ENCODE results near the gene EHD4.

The EHD4 gene

GRCh38 chr15:41954036-41954435, 18.3 kb downstream of the EHD4 start:
- Histone ChIP-seq H3K79me1 (ENCODE audit: low read depth, low read length) (no peaks in the 10 kb centered on the region), H2BK120ac (ENCODE audit: low read depth, low read length) (no peak overlapping the region), H3K4me2 (ENCODE audit: insufficient read depth, low read length, poor library complexity, severe bottlenecking) (no peak overlapping the region), H3K4me3 (ENCODE audit: low read length in 2 of 2) (no peak overlapping the region), H3K9me3 (replicated peaks in 1 of 2; ENCODE audit: control insufficient read depth in 2 of 2, insufficient read depth in 1 of 2, low read depth in 1 of 2, low read length in 2 of 2) (no peaks in the 10 kb centered on the region), H4K91ac (ENCODE audit: low read depth, low read length, poor library complexity) (no peak overlapping the region), H2BK5ac (ENCODE audit: low read length) (no peak overlapping the region), H3K23ac (ENCODE audit: low read depth, low read length, poor library complexity) (peak overlapping the region; percentile 86), H2BK15ac (ENCODE audit: low read length) (no peak overlapping the region), H3K18ac (ENCODE audit: low read length) (no peak overlapping the region), H3K4me1 (ENCODE audit: control insufficient read depth in 2 of 2, insufficient read depth in 1 of 2, low read depth in 1 of 2, low read length in 2 of 2) (peaks cover 0 to 14% of the 10 kb centered on the region in 2 donors), H3K27me3 (ENCODE audit: control insufficient read depth in 3 of 3, insufficient read depth in 3 of 3, low read depth in 1 of 3, low read length in 3 of 3) (no peaks in the 10 kb centered on the region), H2BK12ac (ENCODE audit: low read length) (no peak overlapping the region), H3K4ac (ENCODE audit: low read length) (peak overlapping the region; percentile 15), H3K14ac (ENCODE audit: low read length) (no peak overlapping the region), H3K36me3 (replicated peaks in 1 of 2; ENCODE audit: control insufficient read depth in 2 of 2, insufficient read depth in 2 of 2, low read length in 2 of 2) (peaks cover 9 to 17% of the 10 kb centered on the region in 2 donors), H3K9ac (ENCODE audit: low read depth, low read length, poor library complexity) (no peak overlapping the region), H3K27ac (replicated peaks; ENCODE audit: low read length) (no peak overlapping the region), H4K8ac (ENCODE audit: low read depth, low read length) (no peak overlapping the region), H2AK5ac (ENCODE audit: low read depth, low read length) (no peak overlapping the region), H2AFZ (ENCODE audit: low read length) (no peak overlapping the region)
- DNase-seq (ENCODE audit: low spot score), result no peak
- WGBS, 2 donors (ENCODE audit: extremely low coverage in 2 of 2, insufficient read length in 2 of 2, insufficient replicate concordance in 1 of 2), result no CpG with 5 or more reads among the region's 6 CpGs

GRCh38 chr15:41952013-41952563, 20.3 kb downstream of the EHD4 start:
- DNase-seq (ENCODE audit: low spot score), result no peak
- no peak overlapping the region for H3K4me2 ChIP-seq (ENCODE audit: insufficient read depth, low read length, poor library complexity, severe bottlenecking)

DNA sequence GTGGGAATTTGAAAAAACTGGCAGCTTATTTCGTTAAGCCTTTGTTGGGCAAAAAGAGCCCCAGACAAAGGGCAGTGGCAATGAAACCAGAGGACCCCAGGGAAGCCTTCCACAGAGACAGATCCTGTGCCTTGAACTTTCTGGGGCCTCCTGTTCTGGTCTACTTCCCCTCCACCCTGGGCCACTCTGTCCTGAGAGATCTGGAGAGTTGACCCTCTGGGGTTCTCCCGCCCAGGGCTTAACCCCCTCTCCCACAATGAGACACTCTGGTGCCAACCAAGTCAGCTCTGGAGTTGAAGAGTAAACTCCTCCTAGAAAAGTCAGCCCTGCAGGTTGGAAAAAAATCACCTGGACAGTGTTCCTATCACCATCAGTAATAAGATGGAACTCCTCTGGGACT, 20.8 kb downstream of the EHD4 start:
- no peak overlapping the region for H3K27ac ChIP-seq (replicated peaks; ENCODE audit: low read length)
- no peak overlapping the region for H2BK120ac ChIP-seq (ENCODE audit: low read depth, low read length)
- no peak overlapping the region for H3K23ac ChIP-seq (ENCODE audit: low read depth, low read length, poor library complexity)
- DNase-seq (ENCODE audit: low spot score), result no peak
- H3K36me3 ChIP-seq (replicated peaks in 1 of 2; ENCODE audit: control insufficient read depth in 2 of 2, insufficient read depth in 2 of 2, low read length in 2 of 2), result peaks cover 7 to 17% of the 10 kb centered on the region in 2 donors
- H4K8ac ChIP-seq (ENCODE audit: low read depth, low read length), result no peak overlapping the region
- peaks cover 0 to 17% of the 10 kb centered on the region in 2 donors for H3K4me1 ChIP-seq (ENCODE audit: control insufficient read depth in 2 of 2, insufficient read depth in 1 of 2, low read depth in 1 of 2, low read length in 2 of 2)
- no peak overlapping the region for H2BK12ac ChIP-seq (ENCODE audit: low read length)
- H3K79me1 ChIP-seq (ENCODE audit: low read depth, low read length), result no peaks in the 10 kb centered on the region
- H3K9ac ChIP-seq (ENCODE audit: low read depth, low read length, poor library complexity), result no peak overlapping the region
- H2AFZ ChIP-seq (ENCODE audit: low read length), result no peak overlapping the region
- no peaks in the 10 kb centered on the region for H3K27me3 ChIP-seq (ENCODE audit: control insufficient read depth in 3 of 3, insufficient read depth in 3 of 3, low read depth in 1 of 3, low read length in 3 of 3)
- H3K14ac ChIP-seq (ENCODE audit: low read length), result no peak overlapping the region
- no peak overlapping the region for H2AK5ac ChIP-seq (ENCODE audit: low read depth, low read length)
- no peaks in the 10 kb centered on the region for H3K9me3 ChIP-seq (replicated peaks in 1 of 2; ENCODE audit: control insufficient read depth in 2 of 2, insufficient read depth in 1 of 2, low read depth in 1 of 2, low read length in 2 of 2)
- H3K18ac ChIP-seq (ENCODE audit: low read length), result no peak overlapping the region
- WGBS, 2 donors (ENCODE audit: extremely low coverage in 2 of 2, insufficient read length in 2 of 2, insufficient replicate concordance in 1 of 2), result no CpG with 5 or more reads among the region's 2 CpGs
- no peak overlapping the region for H3K4me3 ChIP-seq (ENCODE audit: low read length in 2 of 2)
- no peak overlapping the region for H3K4me2 ChIP-seq (ENCODE audit: insufficient read depth, low read length, poor library complexity, severe bottlenecking)
- no peak overlapping the region for H2BK5ac ChIP-seq (ENCODE audit: low read length)
- H4K91ac ChIP-seq (ENCODE audit: low read depth, low read length, poor library complexity), result no peak overlapping the region
- no peak overlapping the region for H3K4ac ChIP-seq (ENCODE audit: low read length)
- H2BK15ac ChIP-seq (ENCODE audit: low read length), result no peak overlapping the region

More at GRCh38 chr15:41952013-41952563, 20.3 kb downstream of the EHD4 start:
- no peak overlapping the region for H4K8ac ChIP-seq (ENCODE audit: low read depth, low read length)
- no peaks in the 10 kb centered on the region for H3K9me3 ChIP-seq (replicated peaks in 1 of 2; ENCODE audit: control insufficient read depth in 2 of 2, insufficient read depth in 1 of 2, low read depth in 1 of 2, low read length in 2 of 2)
- H3K27me3 ChIP-seq (ENCODE audit: control insufficient read depth in 3 of 3, insufficient read depth in 3 of 3, low read depth in 1 of 3, low read length in 3 of 3), result no peaks in the 10 kb centered on the region
- H3K27ac ChIP-seq (replicated peaks; ENCODE audit: low read length), result no peak overlapping the region
- no peak overlapping the region for H3K4ac ChIP-seq (ENCODE audit: low read length)
- H3K4me1 ChIP-seq (ENCODE audit: control insufficient read depth in 2 of 2, insufficient read depth in 1 of 2, low read depth in 1 of 2, low read length in 2 of 2), result peaks cover 0 to 14% of the 10 kb centered on the region in 2 donors
- no peak overlapping the region for H3K9ac ChIP-seq (ENCODE audit: low read depth, low read length, poor library complexity)
- no peak overlapping the region for H2AFZ ChIP-seq (ENCODE audit: low read length)
- no peak overlapping the region for H2BK15ac ChIP-seq (ENCODE audit: low read length)
- no peak overlapping the region for H3K23ac ChIP-seq (ENCODE audit: low read depth, low read length, poor library complexity)
- no peak overlapping the region for H2BK120ac ChIP-seq (ENCODE audit: low read depth, low read length)
- no CpG with 5 or more reads among the region's 12 CpGs for WGBS, 2 donors (ENCODE audit: extremely low coverage in 2 of 2, insufficient read length in 2 of 2, insufficient replicate concordance in 1 of 2)
- H2BK12ac ChIP-seq (ENCODE audit: low read length), result no peak overlapping the region
- no peaks in the 10 kb centered on the region for H3K79me1 ChIP-seq (ENCODE audit: low read depth, low read length)
- no peak overlapping the region for H4K91ac ChIP-seq (ENCODE audit: low read depth, low read length, poor library complexity)
- no peak overlapping the region for H3K14ac ChIP-seq (ENCODE audit: low read length)
- H3K4me3 ChIP-seq (ENCODE audit: low read length in 2 of 2), result no peak overlapping the region
- no peak overlapping the region for H2BK5ac ChIP-seq (ENCODE audit: low read length)
- H3K18ac ChIP-seq (ENCODE audit: low read length), result no peak overlapping the region
- H3K36me3 ChIP-seq (replicated peaks in 1 of 2; ENCODE audit: control insufficient read depth in 2 of 2, insufficient read depth in 2 of 2, low read length in 2 of 2), result peaks cover 7 to 17% of the 10 kb centered on the region in 2 donors
- H2AK5ac ChIP-seq (ENCODE audit: low read depth, low read length), result no peak overlapping the region

DNA sequence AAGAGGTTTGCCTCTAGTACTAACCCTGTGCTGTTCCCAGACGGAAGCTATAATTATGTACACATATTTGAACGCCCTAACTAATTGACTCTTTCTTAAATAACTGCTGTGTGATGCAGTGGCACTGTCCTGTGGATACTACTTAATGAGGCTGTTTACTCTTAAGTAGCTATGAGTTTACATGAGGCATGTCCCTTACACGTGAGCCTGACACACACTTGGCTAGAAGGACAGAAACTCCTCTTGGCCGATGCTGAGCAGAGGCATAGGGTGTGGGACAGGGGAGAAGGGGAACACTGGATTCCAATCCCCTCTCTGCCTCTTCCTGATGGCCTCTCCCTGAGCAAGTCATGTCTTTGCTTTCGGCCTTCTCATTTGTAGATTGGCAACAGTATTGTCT, 21.9 kb downstream of the EHD4 start:
- Histone ChIP-seq H4K91ac (ENCODE audit: low read depth, low read length, poor library complexity) (no peak overlapping the region), H2AFZ (ENCODE audit: low read length) (no peak overlapping the region), H3K14ac (ENCODE audit: low read length) (no peak overlapping the region), H3K36me3 (replicated peaks in 1 of 2; ENCODE audit: control insufficient read depth in 2 of 2, insufficient read depth in 2 of 2, low read length in 2 of 2) (peaks cover 7 to 17% of the 10 kb centered on the region in 2 donors), H2BK12ac (ENCODE audit: low read length) (no peak overlapping the region), H2AK5ac (ENCODE audit: low read depth, low read length) (no peak overlapping the region), H3K9ac (ENCODE audit: low read depth, low read length, poor library complexity) (no peak overlapping the region), H3K4me1 (ENCODE audit: control insufficient read depth in 2 of 2, insufficient read depth in 1 of 2, low read depth in 1 of 2, low read length in 2 of 2) (peaks cover 0 to 15% of the 10 kb centered on the region in 2 donors), H3K27ac (replicated peaks; ENCODE audit: low read length) (no peak overlapping the region), H3K18ac (ENCODE audit: low read length) (no peak overlapping the region), H3K4ac (ENCODE audit: low read length) (no peak overlapping the region), H4K8ac (ENCODE audit: low read depth, low read length) (no peak overlapping the region), H2BK15ac (ENCODE audit: low read length) (no peak overlapping the region), H2BK5ac (ENCODE audit: low read length) (no peak overlapping the region), H3K23ac (ENCODE audit: low read depth, low read length, poor library complexity) (no peak overlapping the region), H3K4me3 (ENCODE audit: low read length in 2 of 2) (no peak overlapping the region), H3K4me2 (ENCODE audit: insufficient read depth, low read length, poor library complexity, severe bottlenecking) (no peak overlapping the region), H3K9me3 (replicated peaks in 1 of 2; ENCODE audit: control insufficient read depth in 2 of 2, insufficient read depth in 1 of 2, low read depth in 1 of 2, low read length in 2 of 2) (no peaks in the 10 kb centered on the region), H3K27me3 (ENCODE audit: control insufficient read depth in 3 of 3, insufficient read depth in 3 of 3, low read depth in 1 of 3, low read length in 3 of 3) (no peaks in the 10 kb centered on the region), H2BK120ac (ENCODE audit: low read depth, low read length) (no peak overlapping the region), H3K79me1 (ENCODE audit: low read depth, low read length) (no peaks in the 10 kb centered on the region)
- WGBS, 2 donors (ENCODE audit: extremely low coverage in 2 of 2, insufficient read length in 2 of 2, insufficient replicate concordance in 1 of 2), result no CpG with 5 or more reads among the region's 5 CpGs
- DNase-seq (ENCODE audit: low spot score), result no peak

All from neuronal stem cell (in vitro differentiated cells).